GM12873 (cell line): ENCODE measurements around the gene TARP.

Experiments
- CTCF ChIP-seq: IDR thresholded peaks from 2 replicates; pipeline ENCODE4 v1.5.1; 2012; ENCODE audit warnings: low read depth, mild to moderate bottlenecking, moderate library complexity, low read length, control low read depth; ENCODE audit not compliant: insufficient read depth; ENCODE audit errors: missing control alignments

Gene TARP

DNA sequence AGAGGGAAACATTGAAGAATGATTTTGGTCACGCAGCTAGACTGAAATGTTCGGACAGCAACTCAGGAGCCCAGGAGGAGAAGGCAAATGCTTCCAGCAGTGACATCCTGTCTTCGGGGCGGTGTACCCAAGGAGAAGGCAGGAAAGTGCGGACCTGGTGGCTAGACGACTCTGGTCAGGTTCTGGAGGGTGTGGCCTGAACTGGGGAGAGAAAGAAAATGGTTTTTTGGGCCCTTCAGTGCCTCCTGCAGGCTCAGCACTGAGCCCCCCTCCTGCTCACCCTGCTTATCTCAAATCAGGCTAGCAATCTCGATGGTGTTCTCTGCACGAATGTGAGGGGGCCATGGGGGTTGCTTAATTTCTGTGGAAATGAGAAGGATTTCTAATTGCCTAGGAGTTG is 26.7 kb upstream of the TARP start:
- no peak for TF ChIP-seq CTCF

DNA sequence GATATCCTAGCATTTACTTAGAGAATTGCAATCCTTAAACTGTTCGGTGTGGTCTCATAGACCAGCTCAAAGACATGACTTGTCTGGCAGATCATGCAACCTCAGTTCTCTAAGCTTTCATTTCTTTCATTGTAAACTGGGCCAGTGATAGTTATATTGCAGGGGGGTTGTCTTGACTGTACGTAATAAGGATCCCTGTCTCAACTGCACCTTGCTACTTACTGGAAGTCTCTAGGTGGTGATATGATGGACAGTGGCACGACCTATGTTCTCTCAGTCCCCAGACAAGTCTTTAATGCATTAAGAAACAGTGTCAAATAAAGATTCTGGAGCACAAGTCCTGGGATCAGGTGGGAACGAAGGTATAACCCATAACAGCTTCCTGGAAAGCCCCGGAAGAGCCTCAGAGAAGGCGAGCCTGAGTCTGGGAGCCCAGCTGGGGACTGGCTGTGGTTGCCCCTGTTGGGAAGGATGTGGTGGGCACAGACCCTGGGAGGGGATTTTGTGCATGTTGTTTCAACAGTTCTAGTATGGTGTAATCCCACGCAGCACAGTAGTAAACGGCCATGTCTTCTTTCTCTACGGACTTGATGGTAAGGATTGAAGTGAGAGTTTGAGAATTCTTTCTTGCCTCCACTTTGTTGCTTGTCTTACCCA is 26.0 kb upstream of the TARP start:
- no peak for TF ChIP-seq CTCF

DNA sequence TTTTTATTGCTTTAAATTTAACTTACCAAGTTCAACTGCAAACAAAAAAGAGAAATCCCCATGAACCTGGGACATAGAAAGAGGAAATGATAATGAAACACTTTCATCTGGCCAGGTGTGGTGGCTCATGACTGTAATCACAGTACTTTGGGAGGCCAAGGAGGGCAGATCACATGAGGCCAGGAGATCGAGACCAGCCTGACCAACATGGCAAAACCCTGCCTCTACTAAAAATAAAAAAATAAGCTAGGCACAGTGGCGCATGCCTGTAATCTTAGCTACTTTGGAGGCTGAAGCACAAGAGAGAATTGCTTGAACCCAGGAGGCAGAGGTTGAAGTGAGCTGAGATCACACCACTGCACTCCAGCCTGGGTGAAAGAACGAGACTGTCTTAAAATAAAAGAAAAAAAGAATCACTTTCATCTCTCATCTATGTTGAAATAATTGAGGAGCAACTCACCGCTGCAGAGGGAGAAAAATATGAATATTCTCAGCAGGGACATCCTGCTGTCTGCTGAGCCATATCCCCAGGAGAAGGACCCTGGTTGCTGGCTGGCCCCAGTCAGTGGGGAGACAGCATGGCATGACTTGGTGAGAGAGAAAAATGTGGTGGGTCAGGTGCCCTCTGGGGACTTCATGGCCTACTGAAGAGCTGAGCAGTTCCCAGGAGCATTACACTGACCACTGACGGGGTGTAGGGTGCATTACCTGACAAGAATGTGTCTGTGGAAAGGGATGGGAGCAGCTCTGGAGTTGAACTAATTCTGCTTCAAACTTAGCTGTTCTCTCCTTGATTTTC is 22.8 kb upstream of the TARP start:
- TF ChIP-seq CTCF, result no peak

- TF ChIP-seq CTCF, result no peak
Observed at GRCh38 chr7:38294926-38295325, 21.5 kb upstream of the TARP start.

DNA sequence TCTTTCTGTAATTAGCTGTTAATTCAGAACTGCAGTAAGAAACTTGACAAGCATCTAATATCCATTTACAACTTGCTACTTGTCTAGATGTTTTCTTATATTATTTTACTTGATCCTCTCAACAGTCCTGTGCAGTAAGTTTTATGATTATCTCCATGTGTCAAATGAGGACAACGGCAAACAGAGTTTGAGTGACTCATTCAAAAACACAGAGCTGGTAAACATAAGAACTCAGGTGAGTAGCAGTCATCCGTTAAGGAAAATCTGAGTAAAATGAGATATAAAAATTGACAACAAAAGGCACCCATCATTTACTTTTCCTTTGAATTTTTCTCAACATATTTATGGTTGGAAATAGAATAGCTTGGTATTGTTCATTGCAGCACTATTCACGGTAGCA is 19.0 kb upstream of the TARP start:
- TF ChIP-seq CTCF, result no peak

DNA sequence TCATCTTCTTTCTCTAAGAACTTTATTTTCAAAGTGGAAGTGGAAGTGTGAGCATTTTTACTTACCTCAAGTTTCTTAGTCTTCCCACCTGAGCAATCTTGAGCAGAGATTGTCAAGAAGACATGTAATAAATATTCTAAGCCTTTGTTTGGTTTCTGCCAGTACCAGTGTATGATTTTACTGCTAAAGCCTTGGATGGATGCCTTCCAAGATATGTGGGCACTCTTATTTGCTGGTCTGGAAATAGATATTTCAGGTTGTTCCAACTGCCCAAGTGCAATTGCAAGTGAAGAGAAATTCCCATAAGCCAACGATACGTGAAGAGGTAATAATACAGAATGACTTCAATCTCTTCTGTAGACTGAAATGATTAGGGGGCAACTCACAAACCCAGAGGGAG is 18.2 kb upstream of the TARP start:
- TF ChIP-seq CTCF, result no peak

GRCh38 chr7:38291117-38291647 is 17.7 kb upstream of the TARP start:
- TF ChIP-seq CTCF, result peak; percentile 20
